Keratinocyte (primary cell): ENCODE data around the gene GALT.

Source experiments
- EZH2 ChIP-seq: IDR thresholded peaks from one replicate; pipeline ENCODE4 v1.6.1; 2012; ENCODE audit warnings: inconsistent platforms, mild to moderate bottlenecking, low read length, moderate library complexity
- TF ChIP-seq, protein P1 (sequence below), 3 experiments: IDR thresholded peaks in 1 of 3; conservative IDR thresholded peaks in 1 of 3; optimal IDR thresholded peaks in 1 of 3; 2 replicates in 2 of 3; 3 replicates in 1 of 3; pipeline versions ENCODE3 to v1.5.1; 2011; ENCODE audit warnings: low read length in 3 of 3, mild to moderate bottlenecking in 3 of 3, moderate library complexity in 2 of 3, control low read depth in 1 of 3, inconsistent platforms in 1 of 3; ENCODE audit not compliant: insufficient read depth in 2 of 3; ENCODE audit errors: extremely low read depth in 1 of 3

DNA sequence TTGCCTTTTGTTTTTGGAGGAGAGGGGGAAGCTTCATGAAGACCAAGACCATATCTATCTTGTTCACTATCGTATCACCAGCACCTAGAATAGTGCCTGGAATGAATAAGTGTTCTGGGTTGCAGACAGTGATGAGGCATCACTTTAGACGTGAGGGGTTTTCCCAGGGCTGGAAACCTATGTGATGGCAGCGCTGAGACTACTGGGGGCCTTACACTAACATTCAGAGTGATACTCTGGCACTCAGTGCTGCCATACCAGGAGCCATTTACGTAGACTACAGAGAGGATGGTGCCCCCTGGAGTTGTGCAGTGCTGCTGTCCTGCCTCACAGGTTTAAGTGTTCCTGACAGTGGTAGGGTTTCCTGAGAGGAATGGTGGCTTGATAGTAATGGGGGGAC, 37.7 kb downstream of the GALT start:
- TF ChIP-seq, protein P1, sequence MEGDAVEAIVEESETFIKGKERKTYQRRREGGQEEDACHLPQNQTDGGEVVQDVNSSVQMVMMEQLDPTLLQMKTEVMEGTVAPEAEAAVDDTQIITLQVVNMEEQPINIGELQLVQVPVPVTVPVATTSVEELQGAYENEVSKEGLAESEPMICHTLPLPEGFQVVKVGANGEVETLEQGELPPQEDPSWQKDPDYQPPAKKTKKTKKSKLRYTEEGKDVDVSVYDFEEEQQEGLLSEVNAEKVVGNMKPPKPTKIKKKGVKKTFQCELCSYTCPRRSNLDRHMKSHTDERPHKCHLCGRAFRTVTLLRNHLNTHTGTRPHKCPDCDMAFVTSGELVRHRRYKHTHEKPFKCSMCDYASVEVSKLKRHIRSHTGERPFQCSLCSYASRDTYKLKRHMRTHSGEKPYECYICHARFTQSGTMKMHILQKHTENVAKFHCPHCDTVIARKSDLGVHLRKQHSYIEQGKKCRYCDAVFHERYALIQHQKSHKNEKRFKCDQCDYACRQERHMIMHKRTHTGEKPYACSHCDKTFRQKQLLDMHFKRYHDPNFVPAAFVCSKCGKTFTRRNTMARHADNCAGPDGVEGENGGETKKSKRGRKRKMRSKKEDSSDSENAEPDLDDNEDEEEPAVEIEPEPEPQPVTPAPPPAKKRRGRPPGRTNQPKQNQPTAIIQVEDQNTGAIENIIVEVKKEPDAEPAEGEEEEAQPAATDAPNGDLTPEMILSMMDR (optimal IDR thresholded peaks at IDR 0.05 in 1 of 3, IDR thresholded peaks at IDR 0.05 in 1 of 3, conservative IDR thresholded peaks at IDR 0.05 in 1 of 3; ENCODE audit: extremely low read depth in 1 of 3, insufficient read depth in 2 of 3, low read length in 3 of 3), result peak in 1 of 3 experiments; percentile 17
- no peak for TF ChIP-seq EZH2
